GM23338 (cell line): Measurements from ENCODE around the gene PHLDB1. TPM values are rescaled to one million over a fixed set of nuclear protein-coding genes. Genes with fewer than 3 reads are reported as not detected.

Source experiments
- ATAC-seq: fragments of 200-7000 bp; cut with Tn5 transposase; 3 replicates; pipeline ENCODE4 v1.9.1; 2020
- DNase-seq: peaks from one replicate; pipeline ENCODE4 v3.0.0-alpha.2; 2015; ENCODE audit warnings: low spot score
- H2AFZ ChIP-seq: fragments of 200-600 bp; sonication (generic); 2 replicates; pipeline ENCODE4 v1.8.0; 2016; ENCODE audit warnings: antibody characterized with exemption, mild to moderate bottlenecking, moderate library complexity
- H3F3A ChIP-seq: fragments of 200-600 bp; sonication (generic); replicated peaks from 2 replicates; pipeline ENCODE4 v1.8.0; 2017; ENCODE audit warnings: antibody characterized with exemption, mixed run types, low read depth
- H3K27ac ChIP-seq: fragments of 200-600 bp; sonication (generic); 2 replicates; pipeline ENCODE4 v1.6.1; 2016; ENCODE audit warnings: low read depth
- H3K27me3 ChIP-seq: fragments of 200-600 bp; sonication (generic); 2 replicates; pipeline ENCODE4 v1.8.0; 2016; ENCODE audit warnings: mild to moderate bottlenecking, mixed run types, moderate library complexity; ENCODE audit not compliant: insufficient read depth
- H3K36me3 ChIP-seq: fragments of 200-600 bp; sonication (generic); 2 replicates; pipeline ENCODE4 v1.8.0; 2016; ENCODE audit warnings: mild to moderate bottlenecking; ENCODE audit not compliant: insufficient read depth
- H3K4me1 ChIP-seq: fragments of 200-600 bp; sonication (generic); 2 replicates; pipeline ENCODE4 v1.8.0; 2016; ENCODE audit warnings: mild to moderate bottlenecking, moderate library complexity; ENCODE audit not compliant: insufficient read depth
- H3K4me2 ChIP-seq: fragments of 200-600 bp; sonication (generic); 2 replicates; pipeline ENCODE4 v1.7.1; 2017; ENCODE audit warnings: mixed run types
- H3K4me3 ChIP-seq: fragments of 200-600 bp; sonication (generic); 2 replicates; pipeline ENCODE4 v1.6.1; 2016; ENCODE audit warnings: mixed run types
- H3K79me2 ChIP-seq: fragments of 200-600 bp; sonication (generic); replicated peaks from 2 replicates; pipeline ENCODE4 v1.8.0; 2017; ENCODE audit warnings: mild to moderate bottlenecking; ENCODE audit not compliant: insufficient read depth
- H3K9me2 ChIP-seq: fragments of 200-600 bp; sonication (generic); 2 replicates; pipeline ENCODE4 v1.8.0; 2017; ENCODE audit not compliant: insufficient read depth
- H4K20me1 ChIP-seq: fragments of 200-600 bp; sonication (generic); replicated peaks from 2 replicates; pipeline ENCODE4 v1.8.0; 2017; ENCODE audit warnings: mild to moderate bottlenecking; ENCODE audit not compliant: insufficient read depth
- H3K27ac Mint-ChIP-seq: 2 replicates; pipeline ENCODE4 v1.8.0; 2020; ENCODE audit warnings: inconsistent platforms, mild to moderate bottlenecking, moderate library complexity, mixed read lengths
- H3K27me3 Mint-ChIP-seq: 3 replicates; pipeline ENCODE4 v1.8.0; 2022; ENCODE audit warnings: low read depth, mild to moderate bottlenecking, moderate library complexity, mixed read lengths, inconsistent platforms; ENCODE audit not compliant: insufficient read depth, poor library complexity
- H3K36me3 Mint-ChIP-seq: 3 replicates; pipeline ENCODE4 v1.8.0; 2021; ENCODE audit warnings: low read depth, mild to moderate bottlenecking, inconsistent platforms, moderate library complexity, mixed read lengths
- H3K4me1 Mint-ChIP-seq: 3 replicates; pipeline ENCODE4 v1.8.0; 2020; ENCODE audit warnings: mild to moderate bottlenecking, inconsistent platforms, mixed read lengths
- H3K4me3 Mint-ChIP-seq: 3 replicates; pipeline ENCODE4 v1.8.0; 2021; ENCODE audit warnings: moderate library complexity, mild to moderate bottlenecking, inconsistent platforms, mixed read lengths
- H3K9me3 Mint-ChIP-seq: 3 replicates; pipeline ENCODE4 v1.8.0; 2020; ENCODE audit warnings: moderate library complexity, mild to moderate bottlenecking, inconsistent platforms, mixed read lengths
- ZNF462 ChIP-seq: fragments of 250-450 bp; sonication (Bioruptor Pico); IDR thresholded peaks from 2 replicates; pipeline ENCODE4 v1.5.0; 2020; ENCODE audit warnings: mild to moderate bottlenecking, moderate library complexity
- polyA plus RNA-seq: library from polyadenylated mRNA; unstranded; fragments of >200 nt; fragmentation: Nextera tagmentation; extraction: Ambion mirVana; gene quantifications from 2 replicates; pipeline ENCODE4 v1.2.1, GENCODE V29; 2016
- total RNA-seq: library from RNA; depleted of rRNA; stranded (reverse); fragments of >200 nt; shearing (Covaris generic); gene quantifications from 2 replicates; pipeline ENCODE4 v1.2.3, GENCODE V29; 2014
- TF ChIP-seq, protein P1 (sequence below), 2 experiments: fragments of 200-600 bp in 1 of 2; sonication (generic) in 1 of 2; conservative IDR thresholded peaks; 2 replicates each; pipeline versions ENCODE4 v1.5.1 to v1.6.1; 2016 to 2017; ENCODE audit warnings: antibody characterized with exemption in 2 of 2, low read depth in 2 of 2, mild to moderate bottlenecking in 2 of 2, moderate library complexity in 1 of 2

The PHLDB1 gene
- total and polyA plus RNA-seq, 2 experiments from 2014 or later = 46.0 to 85.2 TPM

- no peak for TF ChIP-seq ZNF462 (CRISPR knock-in tag)
Measured at GRCh38 chr11:118651820-118652219, 44.4 kb downstream of the PHLDB1 start (continued).

GRCh38 chr11:118652681-118653181 is 45.3 kb downstream of the PHLDB1 start:
- H3K79me2 ChIP-seq = no peaks in the 10 kb centered on the region
- H3K4me1 ChIP-seq = no peaks in the 10 kb centered on the region
- TF ChIP-seq, protein P1, sequence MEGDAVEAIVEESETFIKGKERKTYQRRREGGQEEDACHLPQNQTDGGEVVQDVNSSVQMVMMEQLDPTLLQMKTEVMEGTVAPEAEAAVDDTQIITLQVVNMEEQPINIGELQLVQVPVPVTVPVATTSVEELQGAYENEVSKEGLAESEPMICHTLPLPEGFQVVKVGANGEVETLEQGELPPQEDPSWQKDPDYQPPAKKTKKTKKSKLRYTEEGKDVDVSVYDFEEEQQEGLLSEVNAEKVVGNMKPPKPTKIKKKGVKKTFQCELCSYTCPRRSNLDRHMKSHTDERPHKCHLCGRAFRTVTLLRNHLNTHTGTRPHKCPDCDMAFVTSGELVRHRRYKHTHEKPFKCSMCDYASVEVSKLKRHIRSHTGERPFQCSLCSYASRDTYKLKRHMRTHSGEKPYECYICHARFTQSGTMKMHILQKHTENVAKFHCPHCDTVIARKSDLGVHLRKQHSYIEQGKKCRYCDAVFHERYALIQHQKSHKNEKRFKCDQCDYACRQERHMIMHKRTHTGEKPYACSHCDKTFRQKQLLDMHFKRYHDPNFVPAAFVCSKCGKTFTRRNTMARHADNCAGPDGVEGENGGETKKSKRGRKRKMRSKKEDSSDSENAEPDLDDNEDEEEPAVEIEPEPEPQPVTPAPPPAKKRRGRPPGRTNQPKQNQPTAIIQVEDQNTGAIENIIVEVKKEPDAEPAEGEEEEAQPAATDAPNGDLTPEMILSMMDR (conservative IDR thresholded peaks at IDR 0.05; ENCODE audit: low read depth in 2 of 2) = no peak
- no peak overlapping the region for H2AFZ ChIP-seq
- DNase-seq (no peak), ATAC-seq (no peak)
- H3K9me2 ChIP-seq = no peaks in the 10 kb centered on the region
- peaks cover 10% of the 10 kb centered on the region for H3K27me3 Mint-ChIP-seq
- no peak overlapping the region for H3K27ac ChIP-seq
- no peaks in the 10 kb centered on the region for H3K27me3 ChIP-seq
- no peak overlapping the region for H3K4me2 ChIP-seq
- H3K27ac Mint-ChIP-seq = no peak overlapping the region
- 0 out of 2 replicates have a peak, but pooled peaks cover 5% of the 10 kb centered on the region for H3F3A ChIP-seq
- H3K36me3 ChIP-seq = peaks cover 16% of the 10 kb centered on the region; the same call in 1 of the 2 replicates
- peaks cover 52% of the 10 kb centered on the region for H3K36me3 Mint-ChIP-seq
- H4K20me1 ChIP-seq = peaks cover 13% of the 10 kb centered on the region
- no peak overlapping the region for H3K4me3 Mint-ChIP-seq
- no peak overlapping the region for H3K4me3 ChIP-seq
- H3K9me3 Mint-ChIP-seq = no peaks in the 10 kb centered on the region; the same call in 2 of the 3 replicates
- peaks cover 4% of the 10 kb centered on the region for H3K4me1 Mint-ChIP-seq
